Measurements from ENCODE around the gene PPP1R26.
"Not testable (repeated sequence)": the region's sequence is repeated elsewhere in the genome, so short reads cannot be mapped to it uniquely, and the experiment has no call there.

The PPP1R26 gene

DNA sequence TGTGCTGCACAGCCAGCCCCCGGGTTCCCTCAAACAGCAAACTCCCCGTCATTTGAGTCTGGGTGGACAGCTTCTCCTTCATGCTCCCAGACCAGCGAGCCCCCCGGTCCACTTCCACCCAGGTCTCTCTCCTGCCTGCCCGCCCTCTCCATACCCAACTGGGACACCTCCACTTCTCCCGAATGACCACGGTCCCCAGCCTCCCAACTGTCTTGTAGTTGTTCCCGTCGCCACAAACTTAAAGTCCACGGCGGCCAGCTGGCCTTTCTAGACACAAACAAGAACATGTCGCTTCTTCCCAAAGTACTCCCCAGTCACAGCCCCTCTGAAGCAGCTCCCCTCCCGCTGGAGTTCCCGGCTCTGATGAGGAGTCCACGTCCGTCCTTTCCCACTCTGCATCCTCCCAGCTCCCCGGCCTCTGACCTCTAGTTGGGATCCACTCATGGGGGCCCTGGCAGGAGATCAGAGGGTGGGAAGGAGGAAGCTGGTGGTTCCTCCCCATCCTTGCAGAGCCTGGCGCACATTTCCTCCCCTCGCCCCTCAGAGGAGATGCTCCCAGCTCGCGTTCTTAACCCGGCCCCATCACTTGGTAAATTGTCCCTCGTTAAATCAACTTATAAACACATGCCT, 24.1 kb upstream of the PPP1R26 start:
- POLR2A ChIA-PET: no interaction called here
- DNase-seq (ENCODE audit: extremely low spot score): no peak
- TF ChIP-seq CTCF (IDR thresholded peaks at IDR 0.05; ENCODE audit: control extremely low read depth, extremely low read depth, low read depth, missing control alignments): no peak
- CTCF ChIA-PET: interaction anchor here (1.5 kb wide), 1 partner anchor 15 kb away, joined by 3 read pairs; no protein-coding TSS in a partner anchor

GRCh38 chr9:135456436-135457104, 23.0 kb upstream of the PPP1R26 start:
- no peak for TF ChIP-seq CTCF (IDR thresholded peaks at IDR 0.05; ENCODE audit: control extremely low read depth, extremely low read depth, low read depth, missing control alignments)
- CTCF ChIA-PET: no interaction called here

DNA sequence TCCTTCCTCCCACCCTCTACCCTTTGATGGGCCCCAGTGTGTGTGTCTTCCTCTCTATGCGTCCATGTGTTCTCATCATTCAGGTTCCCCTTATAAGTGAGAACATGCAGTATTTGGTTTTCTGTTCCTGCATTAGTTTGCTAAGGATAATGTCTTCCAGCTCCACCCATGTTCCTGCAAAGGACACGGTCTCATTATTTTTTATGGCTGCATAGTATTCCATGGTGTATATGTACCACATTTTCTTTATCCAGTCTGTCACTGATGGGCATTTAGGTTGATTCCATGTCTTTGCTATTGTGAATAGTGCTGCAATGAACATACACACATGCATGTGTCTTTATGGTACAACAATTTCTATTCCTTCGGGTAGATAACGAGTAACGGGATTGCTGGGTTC, 21.1 kb upstream of the PPP1R26 start:
- CTCF ChIA-PET; DNase-seq (ENCODE audit: extremely low spot score); POLR2A ChIA-PET: not testable (repeated sequence)

More at GRCh38 chr9:135456436-135457104, 23.0 kb upstream of the PPP1R26 start:
- POLR2A ChIA-PET: no interaction called here
- DNase-seq (ENCODE audit: extremely low spot score): peak; percentile 5

- ChIA-PET POLR2A (no interaction called here), CTCF (no interaction called here)
- DNase-seq (ENCODE audit: extremely low spot score): no peak
- TF ChIP-seq CTCF (IDR thresholded peaks at IDR 0.05; ENCODE audit: control extremely low read depth, extremely low read depth, low read depth, missing control alignments): no peak
Observed at GRCh38 chr9:135461936-135462335, 17.6 kb upstream of the PPP1R26 start.

- CTCF ChIA-PET: no interaction called here
- no peak for TF ChIP-seq CTCF (IDR thresholded peaks at IDR 0.05; ENCODE audit: control extremely low read depth, extremely low read depth, low read depth, missing control alignments)
- DNase-seq (ENCODE audit: extremely low spot score): no peak
- POLR2A ChIA-PET: no interaction called here
Observed at GRCh38 chr9:135463140-135463539, 16.4 kb upstream of the PPP1R26 start.

GRCh38 chr9:135464181-135464580, 15.4 kb upstream of the PPP1R26 start:
- POLR2A ChIA-PET: no interaction called here
- CTCF ChIA-PET: no interaction called here

More at GRCh38 chr9:135464181-135464580, 15.4 kb upstream of the PPP1R26 start:
- no peak for TF ChIP-seq CTCF (IDR thresholded peaks at IDR 0.05; ENCODE audit: control extremely low read depth, extremely low read depth, low read depth, missing control alignments)
- DNase-seq (ENCODE audit: extremely low spot score): no peak
